Activated CD4-positive, alpha-beta T cell treated with anti-CD3 and anti-CD28 coated beads, Interleukin-2, amount 50 U/mL, for 48 hours (primary cell): ENCODE data around the gene NRM.
A peak's percentile ranks its signal among the peaks of the same experiment; 100 is the strongest.
"Not testable (repeated sequence)": the region's sequence is repeated elsewhere in the genome, so short reads cannot be mapped to it uniquely, and the experiment has no call there.

ENCODE experiments used
- DNase-seq, 2 experiments: peaks; one replicate each; pipeline ENCODE4 v3.0.0-alpha.2; 2020

NRM gene

DNA sequence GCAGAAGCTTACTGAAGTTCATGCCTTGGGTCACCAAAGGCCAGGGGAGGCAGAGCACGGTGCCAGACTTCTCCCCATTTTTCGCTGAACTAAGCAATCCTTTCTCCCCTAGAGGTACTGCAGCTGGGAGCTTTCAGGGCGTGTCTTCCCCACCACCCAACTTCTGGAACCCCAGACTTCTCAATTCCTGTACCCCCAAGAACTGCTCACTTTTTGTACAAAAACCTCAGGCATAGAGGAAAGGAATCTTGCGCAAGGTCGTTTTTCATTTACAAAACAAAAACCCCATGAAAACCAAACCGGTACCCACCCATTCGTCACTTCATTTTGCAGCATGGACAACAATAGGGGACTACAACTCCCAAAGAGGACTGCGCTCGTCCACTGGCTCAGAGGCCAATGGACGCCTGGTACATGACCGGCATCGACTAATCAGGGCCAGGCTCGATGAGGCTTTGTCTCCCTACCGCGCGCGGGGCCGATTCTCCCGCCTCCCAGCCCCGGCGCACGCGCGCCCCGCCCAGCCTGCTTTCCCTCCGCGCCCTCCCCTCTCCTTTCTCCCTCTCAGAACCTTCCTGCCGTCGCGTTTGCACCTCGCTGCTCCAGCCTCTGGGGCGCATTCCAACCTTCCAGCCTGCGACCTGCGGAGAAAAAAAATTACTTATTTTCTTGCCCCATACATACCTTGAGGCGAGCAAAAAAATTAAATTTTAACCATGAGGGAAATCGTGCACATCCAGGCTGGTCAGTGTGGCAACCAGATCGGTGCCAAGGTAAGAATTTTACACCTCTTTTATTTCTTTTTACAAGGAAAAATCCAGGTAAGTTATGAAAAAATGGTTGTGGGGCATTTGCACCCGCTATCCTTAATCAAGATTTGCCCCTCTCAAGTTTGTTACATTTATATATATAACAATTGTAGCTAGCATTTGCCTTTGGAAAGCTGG is 29.3 kb upstream of the NRM start, which contains the start of gene TUBB:
TUBB (plus strand) TSS at position 562 of the 947 bp plus-strand sequence; CDS start at position 717, 155 bp downstream.
- DNase-seq, result peak; percentile 95 to 96

- no peak for DNase-seq
These were observed 28.6 kb upstream of the NRM start for GRCh38 chr6:30719356-30719755.

- not testable (repeated sequence) for DNase-seq
These were observed 27.3 kb upstream of the NRM start for GRCh38 chr6:30717845-30718720.

GRCh38 chr6:30717129-30717844 is 26.5 kb upstream of the NRM start, which contains the start of gene MDC1:
MDC1 (minus strand) TSS chr6:30717281; CDS start chr6:30715175, 2,106 bp downstream.
- DNase-seq, result peak; percentile 99

GRCh38 chr6:30716879-30717128 is 26.0 kb upstream of the NRM start:
- DNase-seq, result no peak

- no peak for DNase-seq
These were observed 23.5 kb upstream of the NRM start for GRCh38 chr6:30714263-30714662.

DNA sequence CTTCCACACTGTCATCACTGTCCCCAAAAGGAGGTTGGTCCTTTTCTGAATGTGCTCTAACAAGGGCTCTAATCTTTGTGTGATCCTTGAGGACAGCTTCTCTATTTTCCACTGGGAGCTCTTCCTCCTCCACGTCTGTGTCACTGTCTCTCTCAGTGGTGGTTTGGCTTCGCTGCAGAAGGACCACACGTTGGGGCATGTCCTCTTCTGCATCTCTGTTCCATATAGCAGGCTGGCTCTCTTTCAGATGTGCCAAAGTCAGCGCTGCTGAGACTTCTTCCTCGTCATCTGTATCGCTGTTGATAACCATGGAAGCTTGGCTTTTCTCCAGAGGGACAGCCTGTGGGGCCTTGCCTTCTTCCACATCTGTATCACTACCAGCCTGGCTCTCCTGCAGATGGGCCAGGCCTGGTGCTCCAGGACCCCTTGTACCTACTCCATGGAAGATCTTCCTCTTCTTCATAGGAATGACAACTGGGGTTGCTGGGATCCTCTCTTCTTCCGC is 21.7 kb upstream of the NRM start:
- no peak for DNase-seq

DNA sequence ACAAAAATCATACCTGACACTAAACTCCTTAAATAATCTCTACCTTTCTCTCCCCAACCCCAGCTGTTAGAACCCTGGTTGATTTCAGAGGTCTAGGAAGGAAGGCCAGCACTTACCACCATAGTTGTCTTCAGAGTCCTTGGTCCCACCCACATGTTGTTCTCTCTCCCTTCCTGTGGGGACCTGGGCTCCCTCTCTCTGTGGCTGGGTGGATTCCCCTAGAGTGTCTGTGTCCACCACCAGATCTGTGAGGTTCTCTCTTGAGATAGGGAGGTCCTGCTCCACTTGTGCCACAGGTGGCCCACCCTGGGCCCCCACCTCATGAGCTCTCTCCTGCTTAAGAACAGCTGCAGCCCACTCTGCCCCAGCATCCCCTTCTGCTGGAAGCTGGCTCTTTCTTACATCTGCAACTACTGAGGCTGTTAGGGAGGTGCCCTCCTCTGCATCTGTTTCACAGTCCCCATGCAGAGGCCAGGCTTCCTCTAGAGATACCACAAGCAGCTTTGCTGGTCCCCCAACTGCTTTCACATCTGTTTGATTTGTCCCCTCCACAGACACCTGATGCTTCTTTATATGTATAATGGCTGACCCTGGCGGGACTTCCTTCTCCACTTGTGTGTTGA is 21.1 kb upstream of the NRM start:
- no peak for DNase-seq

DNA sequence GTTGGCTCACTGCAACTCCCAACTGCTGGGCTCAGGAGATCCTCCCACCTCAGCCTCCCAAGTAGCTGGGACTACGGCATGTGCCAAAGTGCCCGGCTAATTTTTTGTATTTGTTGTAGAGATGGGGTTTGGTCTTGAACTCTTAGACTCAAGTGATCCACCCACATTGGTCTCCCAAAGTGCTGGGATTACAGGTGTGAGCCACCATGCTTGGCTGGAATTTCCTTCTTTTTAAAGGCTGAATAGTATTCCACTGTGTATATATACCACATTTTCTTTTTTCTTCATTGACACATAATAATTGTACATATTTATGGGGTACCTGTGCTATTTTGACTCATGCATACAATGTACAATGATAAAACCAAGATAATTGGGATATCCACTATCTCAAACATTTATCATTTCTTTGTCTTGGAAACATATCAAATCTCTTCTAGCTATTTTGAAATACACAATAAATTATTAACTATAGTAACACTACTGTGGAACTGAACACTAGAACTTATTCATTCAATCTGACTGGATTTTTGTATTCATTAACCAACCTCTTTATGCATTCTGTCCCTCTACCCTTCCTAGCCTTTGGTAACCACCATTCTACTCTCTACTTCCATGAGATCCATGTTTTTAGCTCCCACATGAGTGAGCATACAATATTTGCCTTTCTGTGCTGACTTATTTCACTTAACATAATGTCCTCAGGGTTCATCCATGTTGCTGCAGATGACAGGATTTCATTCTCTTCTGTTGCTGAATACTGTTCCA is 18.5 kb upstream of the NRM start:
- DNase-seq, result no peak

- DNase-seq, result no peak
These were observed 16.6 kb upstream of the NRM start for GRCh38 chr6:30707281-30707850.

- no peak for DNase-seq
These were observed 14.8 kb upstream of the NRM start for GRCh38 chr6:30705620-30706019.

DNA sequence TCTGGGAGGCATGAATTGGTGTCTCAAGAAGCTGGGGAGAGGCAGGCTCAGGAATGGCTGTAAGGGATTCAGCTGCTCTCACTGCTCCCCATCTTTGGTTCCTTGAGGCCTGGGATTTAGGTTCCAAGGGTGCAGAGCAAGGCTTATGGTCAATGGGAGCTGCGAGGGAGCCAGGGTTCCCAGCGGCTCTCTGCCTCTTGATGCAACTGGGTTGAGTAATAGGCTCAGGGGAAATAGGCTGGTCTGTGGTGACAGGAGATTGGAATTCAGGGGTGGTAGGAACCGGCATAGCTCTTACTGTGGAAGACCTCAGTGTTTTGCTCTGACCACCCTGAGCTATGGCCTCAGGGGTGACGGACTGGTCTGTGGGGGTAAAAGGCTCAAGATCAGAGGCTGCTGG is 13.0 kb upstream of the NRM start:
- DNase-seq, result no peak

- no peak for DNase-seq
These were observed 12.2 kb upstream of the NRM start for GRCh38 chr6:30703011-30703410.

- DNase-seq, result no peak
These were observed 9.6 kb upstream of the NRM start for GRCh38 chr6:30700340-30700739.

GRCh38 chr6:30696432-30696831 is 5.6 kb upstream of the NRM start:
- DNase-seq, result no peak

DNA sequence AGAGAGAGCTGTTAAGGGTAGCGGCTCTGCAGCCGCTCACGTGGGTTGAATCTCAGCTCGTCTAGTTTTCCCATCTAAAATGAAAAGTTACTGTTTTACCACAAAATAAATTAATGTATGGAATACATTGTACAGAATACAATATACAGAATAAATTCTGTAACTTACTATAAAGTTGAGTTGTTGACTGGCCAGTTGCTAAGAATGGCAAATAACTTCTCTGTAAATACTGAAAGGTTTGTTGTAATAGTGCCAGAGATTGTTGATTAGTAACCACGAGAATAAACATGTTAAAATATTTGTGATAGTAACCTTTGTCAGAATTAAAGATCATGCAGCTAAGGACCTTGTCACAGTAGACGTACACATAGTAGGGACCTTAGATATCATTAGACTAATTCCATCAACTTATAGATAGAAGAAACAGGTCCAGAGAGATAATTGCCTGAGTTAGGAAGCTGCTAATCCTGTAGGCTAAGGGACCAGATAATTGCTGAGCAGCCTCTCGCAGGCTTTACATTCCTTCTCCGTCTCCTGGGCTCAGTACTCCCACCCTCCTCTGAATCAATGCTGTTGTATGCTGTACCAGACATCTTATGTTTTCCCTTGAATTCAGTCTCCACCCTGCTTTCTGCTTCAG is 544 bp upstream of the NRM start:
- DNase-seq, result no peak

GRCh38 chr6:30689985-30690384 is 799 bp downstream of the NRM start:
- no peak for DNase-seq

GRCh38 chr6:30689022-30689865 is 1.5 kb downstream of the NRM start:
- DNase-seq, result no peak

DNA sequence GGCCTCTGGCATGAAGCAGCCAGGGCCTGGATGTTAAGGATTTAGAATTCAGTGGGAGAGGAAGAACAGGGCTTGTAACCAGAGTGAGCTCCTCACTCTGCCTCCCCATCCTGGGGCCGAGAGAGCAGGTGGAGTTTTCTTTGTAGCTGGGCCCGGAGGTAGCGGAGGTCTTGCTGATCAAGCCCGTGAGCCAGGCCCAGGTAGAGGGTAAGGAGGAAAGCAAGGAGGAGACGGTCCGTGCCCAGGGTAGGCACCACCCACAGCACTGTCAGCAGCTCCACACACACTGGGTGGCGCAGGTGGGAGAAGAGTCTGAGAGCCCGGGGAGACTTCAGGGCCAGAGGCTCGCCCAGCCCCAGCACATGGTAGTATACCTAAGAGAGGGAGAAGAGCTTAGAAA is 2.2 kb downstream of the NRM start:
- DNase-seq, result peak in 1 of 2 experiments; percentile 21
